ENCODE measurements around the gene ANXA11.
"Not testable (repeated sequence)": the region's sequence is repeated elsewhere in the genome, so short reads cannot be mapped to it uniquely, and the experiment has no call there.

ANXA11 gene

GRCh38 chr10:80205477-80206276 is at the start of gene ANXA11:
Gene ANXA11 (minus strand): TSS chr10:80205537. CDS start chr10:80172861, 32,676 bp downstream.
- in situ Hi-C loops (cut with MboI; ENCODE audit: low pct_unique_long_range_greater_than_20kb, low sequenced_read_pairs, unreplicated experiment): no loop called here
- peak; percentile 95 for DNase-seq (ENCODE audit: low spot score)
- TF ChIP-seq, protein P1, sequence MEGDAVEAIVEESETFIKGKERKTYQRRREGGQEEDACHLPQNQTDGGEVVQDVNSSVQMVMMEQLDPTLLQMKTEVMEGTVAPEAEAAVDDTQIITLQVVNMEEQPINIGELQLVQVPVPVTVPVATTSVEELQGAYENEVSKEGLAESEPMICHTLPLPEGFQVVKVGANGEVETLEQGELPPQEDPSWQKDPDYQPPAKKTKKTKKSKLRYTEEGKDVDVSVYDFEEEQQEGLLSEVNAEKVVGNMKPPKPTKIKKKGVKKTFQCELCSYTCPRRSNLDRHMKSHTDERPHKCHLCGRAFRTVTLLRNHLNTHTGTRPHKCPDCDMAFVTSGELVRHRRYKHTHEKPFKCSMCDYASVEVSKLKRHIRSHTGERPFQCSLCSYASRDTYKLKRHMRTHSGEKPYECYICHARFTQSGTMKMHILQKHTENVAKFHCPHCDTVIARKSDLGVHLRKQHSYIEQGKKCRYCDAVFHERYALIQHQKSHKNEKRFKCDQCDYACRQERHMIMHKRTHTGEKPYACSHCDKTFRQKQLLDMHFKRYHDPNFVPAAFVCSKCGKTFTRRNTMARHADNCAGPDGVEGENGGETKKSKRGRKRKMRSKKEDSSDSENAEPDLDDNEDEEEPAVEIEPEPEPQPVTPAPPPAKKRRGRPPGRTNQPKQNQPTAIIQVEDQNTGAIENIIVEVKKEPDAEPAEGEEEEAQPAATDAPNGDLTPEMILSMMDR (IDR thresholded peaks at IDR 0.05; ENCODE audit: extremely low read depth, insufficient read depth, missing control alignments): no peak

DNA sequence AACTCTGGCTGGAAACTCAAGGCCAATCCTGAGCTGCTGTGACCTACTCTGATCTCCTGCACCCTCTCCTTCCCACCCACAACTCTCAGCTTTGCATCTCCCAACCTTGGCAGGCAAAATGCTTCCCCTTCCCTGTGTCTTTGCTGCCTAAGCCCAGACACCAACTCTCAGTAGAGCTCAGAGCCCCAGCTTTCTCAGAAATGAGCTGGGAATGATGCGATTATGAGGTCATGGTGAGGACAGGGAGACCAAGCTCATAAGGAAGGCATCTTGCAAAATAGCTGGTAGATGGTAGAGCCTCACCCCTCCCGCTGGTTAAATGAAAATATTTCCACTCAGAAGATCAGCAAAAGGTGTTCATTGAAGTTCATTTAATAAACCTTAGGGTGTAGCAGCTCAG is 49.4 kb upstream of the ANXA11 start:
- DNase-seq (ENCODE audit: low spot score); in situ Hi-C loops (cut with MboI; ENCODE audit: low pct_unique_long_range_greater_than_20kb, low sequenced_read_pairs, unreplicated experiment): not testable (repeated sequence)

DNA sequence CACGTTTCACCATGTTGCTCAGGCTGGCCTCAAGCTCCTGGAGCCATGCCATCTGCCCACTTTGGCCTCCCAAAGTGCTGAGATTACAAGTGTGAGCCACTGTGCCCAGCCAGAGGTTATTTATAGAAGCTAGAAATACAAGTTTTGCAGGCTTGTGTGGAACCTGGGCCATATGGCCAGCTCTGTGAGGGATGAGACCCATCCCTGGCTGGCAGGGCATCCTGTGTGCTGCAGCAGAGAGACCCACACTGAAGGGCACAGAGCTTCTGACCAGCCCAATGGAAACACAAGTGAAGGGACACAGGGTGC is 48.6 kb upstream of the ANXA11 start:
- in situ Hi-C loops (cut with MboI; ENCODE audit: low pct_unique_long_range_greater_than_20kb, low sequenced_read_pairs, unreplicated experiment): not testable (repeated sequence)

DNA sequence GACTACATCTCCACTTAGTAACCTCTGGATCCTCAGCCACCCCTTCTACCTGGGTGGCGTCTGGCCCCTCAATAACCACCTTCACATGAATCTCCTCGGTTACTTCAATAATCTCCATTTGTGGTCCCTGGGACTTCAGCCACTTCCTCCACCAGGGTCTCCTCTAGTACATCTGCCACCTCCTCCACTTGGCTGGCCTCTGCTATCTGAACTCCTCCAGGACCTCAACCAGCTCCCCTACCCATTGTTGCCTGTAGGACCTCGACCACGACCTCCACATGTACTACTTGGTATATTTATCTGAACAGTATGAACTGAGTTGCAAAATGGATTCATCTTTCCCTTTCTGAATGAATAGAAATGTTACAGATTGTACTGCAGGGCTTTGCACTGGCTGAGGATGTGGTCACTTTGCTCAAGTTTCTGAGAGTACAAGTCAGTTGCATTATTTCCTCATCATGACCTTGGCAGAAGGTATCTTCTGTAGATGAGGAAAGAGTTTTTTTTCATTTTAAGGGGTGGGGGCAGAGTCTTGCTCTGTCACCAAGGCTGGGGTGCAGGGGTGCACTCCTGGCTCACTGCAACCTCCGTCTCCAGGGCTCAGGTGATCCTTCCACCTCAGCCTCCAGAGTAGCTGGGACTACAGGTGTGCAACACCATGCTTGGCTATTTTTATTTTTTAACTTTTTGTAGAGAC is 48.1 kb upstream of the ANXA11 start:
- TF ChIP-seq, protein P1 (IDR thresholded peaks at IDR 0.05; ENCODE audit: extremely low read depth, insufficient read depth, missing control alignments): no peak

More for the DNA sequence above, 48.6 kb upstream of the ANXA11 start:
- not testable (repeated sequence) for DNase-seq (ENCODE audit: low spot score)

GRCh38 chr10:80252296-80252887 is 47.1 kb upstream of the ANXA11 start:
- in situ Hi-C loops (cut with MboI; ENCODE audit: low pct_unique_long_range_greater_than_20kb, low sequenced_read_pairs, unreplicated experiment): no loop called here
- TF ChIP-seq, protein P1 (IDR thresholded peaks at IDR 0.05; ENCODE audit: extremely low read depth, insufficient read depth, missing control alignments): no peak
- no peak for DNase-seq (ENCODE audit: low spot score)

More for the DNA sequence above, 48.1 kb upstream of the ANXA11 start:
- DNase-seq (ENCODE audit: low spot score): no peak
- in situ Hi-C loops (cut with MboI; ENCODE audit: low pct_unique_long_range_greater_than_20kb, low sequenced_read_pairs, unreplicated experiment): no loop called here

DNA sequence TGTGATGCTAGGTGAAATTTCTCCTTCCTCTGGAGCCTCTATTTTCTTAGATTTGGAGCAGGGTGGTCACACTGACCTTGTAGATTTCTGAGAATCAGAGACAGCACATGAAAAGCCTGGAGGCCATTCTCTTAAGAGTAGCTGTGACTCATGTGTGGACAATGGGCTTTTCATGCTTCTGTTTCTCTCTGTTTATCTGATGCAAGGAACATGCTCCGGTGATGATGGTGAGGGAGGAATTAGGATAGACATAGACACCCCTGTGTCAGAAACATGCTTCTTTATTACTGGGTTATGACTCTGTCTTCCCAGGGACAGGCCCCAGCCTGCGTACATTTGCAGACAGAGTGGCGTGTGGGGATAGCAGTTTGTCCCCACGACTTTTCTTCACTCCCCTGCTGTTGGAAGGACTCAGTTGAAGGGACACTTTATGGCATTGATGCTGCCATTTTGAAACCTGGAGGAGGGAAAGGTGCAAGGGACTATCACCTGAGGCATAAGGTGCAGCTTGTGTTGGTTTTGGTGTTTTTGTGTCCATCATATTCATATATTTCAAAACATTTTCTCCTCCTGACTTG is 46.5 kb upstream of the ANXA11 start:
- DNase-seq (ENCODE audit: low spot score); in situ Hi-C loops (cut with MboI; ENCODE audit: low pct_unique_long_range_greater_than_20kb, low sequenced_read_pairs, unreplicated experiment): not testable (repeated sequence)

GRCh38 chr10:80250399-80250798 is 45.1 kb upstream of the ANXA11 start:
- DNase-seq (ENCODE audit: low spot score); in situ Hi-C loops (cut with MboI; ENCODE audit: low pct_unique_long_range_greater_than_20kb, low sequenced_read_pairs, unreplicated experiment): not testable (repeated sequence)

DNA sequence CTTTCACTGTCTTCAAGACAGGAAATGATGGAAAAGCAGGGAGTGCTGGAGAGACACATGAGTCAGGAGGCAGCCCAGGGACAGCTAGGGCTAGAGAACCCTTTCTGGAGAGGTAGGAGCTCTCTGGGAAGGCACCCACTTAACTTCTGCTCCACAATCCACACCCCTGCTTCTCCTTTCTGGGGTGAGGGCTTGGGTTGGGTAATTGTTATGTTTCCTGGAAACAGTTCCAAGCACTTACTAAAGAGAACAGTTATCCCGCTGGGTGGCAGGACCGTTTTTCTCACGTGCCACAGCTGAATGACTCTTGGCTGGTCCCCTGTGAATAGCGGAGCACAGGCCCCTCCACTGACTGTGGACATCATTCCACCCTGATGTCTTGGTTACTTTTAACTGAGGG is 44.6 kb upstream of the ANXA11 start:
- in situ Hi-C loops (cut with MboI; ENCODE audit: low pct_unique_long_range_greater_than_20kb, low sequenced_read_pairs, unreplicated experiment); DNase-seq (ENCODE audit: low spot score): not testable (repeated sequence)

DNA sequence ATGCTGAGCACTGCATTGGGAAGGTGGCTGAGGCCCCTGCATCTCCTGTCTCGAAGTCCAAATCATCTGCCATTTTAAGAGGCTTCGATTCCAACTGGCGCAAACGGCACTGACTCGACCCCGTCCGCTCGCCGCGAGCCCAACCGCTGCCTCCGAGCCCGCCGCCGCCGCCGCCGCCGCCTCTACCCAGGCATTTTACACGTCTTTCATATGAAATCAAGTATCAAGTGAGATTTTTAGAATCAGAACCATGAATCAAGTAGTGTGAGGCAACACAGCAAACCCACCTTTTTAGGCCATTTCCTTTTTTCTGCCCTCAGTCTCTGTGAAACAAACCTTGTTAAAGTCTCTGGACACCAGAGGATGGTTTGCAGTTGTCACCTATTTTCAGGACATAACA is 42.3 kb upstream of the ANXA11 start:
- DNase-seq (ENCODE audit: low spot score); in situ Hi-C loops (cut with MboI; ENCODE audit: low pct_unique_long_range_greater_than_20kb, low sequenced_read_pairs, unreplicated experiment): not testable (repeated sequence)

DNA sequence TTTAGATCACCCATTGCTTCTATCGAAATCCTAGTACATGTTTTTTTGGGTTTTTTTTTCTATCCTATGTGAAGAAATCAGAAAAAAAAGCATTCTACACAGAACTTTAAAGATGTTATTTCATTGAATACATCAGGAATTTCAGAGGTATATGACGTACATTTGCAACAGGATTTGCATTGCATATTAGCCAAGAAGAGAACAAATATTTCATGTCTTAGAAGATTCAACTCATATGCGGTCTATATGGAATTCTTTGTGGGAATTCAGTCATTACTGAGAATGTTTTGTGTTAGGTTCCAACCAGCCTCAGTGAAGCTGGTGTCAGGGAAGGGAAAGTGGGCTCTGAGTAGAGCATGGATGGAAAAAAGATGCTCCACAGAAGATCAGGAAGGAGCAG is 39.0 kb upstream of the ANXA11 start:
- in situ Hi-C loops (cut with MboI; ENCODE audit: low pct_unique_long_range_greater_than_20kb, low sequenced_read_pairs, unreplicated experiment); DNase-seq (ENCODE audit: low spot score): not testable (repeated sequence)

DNA sequence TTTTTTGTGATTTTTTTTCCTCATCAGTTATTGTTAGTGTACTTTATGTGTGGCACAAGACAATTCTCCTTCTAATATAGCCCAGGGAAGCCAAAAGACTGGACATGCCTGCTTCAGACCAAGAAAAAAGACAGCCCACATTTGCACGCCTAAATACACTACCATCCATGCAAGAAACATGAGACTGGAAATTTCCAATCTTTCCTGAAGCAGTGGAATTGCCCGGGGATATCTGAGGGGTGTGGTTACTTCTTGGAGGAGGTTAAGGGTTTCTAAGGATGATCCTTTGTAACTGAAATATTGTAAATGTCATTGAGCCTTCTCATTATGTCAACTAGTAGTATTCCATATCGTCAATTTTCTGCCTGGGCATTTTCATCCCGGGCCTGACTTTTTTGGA is 37.0 kb upstream of the ANXA11 start:
- DNase-seq (ENCODE audit: low spot score); in situ Hi-C loops (cut with MboI; ENCODE audit: low pct_unique_long_range_greater_than_20kb, low sequenced_read_pairs, unreplicated experiment): not testable (repeated sequence)

GRCh38 chr10:80236457-80236856 is 31.1 kb upstream of the ANXA11 start:
- in situ Hi-C loops (cut with MboI; ENCODE audit: low pct_unique_long_range_greater_than_20kb, low sequenced_read_pairs, unreplicated experiment); DNase-seq (ENCODE audit: low spot score): not testable (repeated sequence)

DNA sequence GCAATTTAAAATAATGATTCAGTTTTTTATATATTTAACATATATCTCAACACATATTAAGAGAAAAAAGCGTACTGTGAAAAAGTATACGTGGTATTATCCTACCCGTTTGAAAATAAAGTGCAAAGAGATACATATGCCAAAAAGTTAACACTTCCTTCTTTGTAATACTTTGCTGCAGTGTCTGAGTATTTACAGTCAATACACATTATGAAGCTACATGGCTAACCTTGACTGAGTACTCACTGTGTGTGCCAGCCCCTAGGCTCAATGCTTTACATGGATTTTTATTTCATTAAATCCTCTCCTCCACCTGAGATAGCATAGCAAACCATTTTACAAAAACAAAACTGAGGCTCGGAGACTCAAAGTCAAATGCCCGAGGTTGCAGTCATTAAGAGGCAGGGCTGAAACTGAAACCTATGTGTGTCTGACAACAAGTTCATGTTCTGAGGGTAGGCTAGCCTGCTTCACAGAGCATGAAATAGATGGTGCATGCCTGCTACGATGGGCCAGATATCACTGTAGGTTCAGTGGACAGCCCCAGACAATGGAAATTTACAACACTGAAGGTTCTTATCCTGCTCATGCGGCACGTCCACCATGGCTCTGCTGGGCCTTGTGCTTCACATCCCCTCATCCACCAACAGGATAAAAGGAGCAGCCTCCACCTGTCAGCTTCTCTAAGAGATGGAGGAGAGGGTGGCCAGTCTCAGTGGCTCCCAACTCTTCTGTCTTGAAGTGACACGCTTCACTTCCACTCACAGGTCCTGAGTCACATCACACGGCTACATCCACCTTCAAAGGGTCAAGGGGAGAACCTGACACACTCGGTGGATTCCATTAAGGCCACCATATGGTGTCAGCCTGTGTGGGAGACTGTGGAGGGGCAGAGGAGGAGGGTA is 29.2 kb upstream of the ANXA11 start:
- in situ Hi-C loops (cut with MboI; ENCODE audit: low pct_unique_long_range_greater_than_20kb, low sequenced_read_pairs, unreplicated experiment); DNase-seq (ENCODE audit: low spot score): not testable (repeated sequence)

All from GM13977 (cell line).